Parathyroid adenoma (tissue), 2 donors: ENCODE results near the gene ARMH3.

Experiments
- H2AFZ ChIP-seq: fragments of 300-600 bp; sonication (generic); one replicate; pipeline ENCODE4 v1.7.0; 2017; ENCODE audit warnings: antibody characterized with exemption, mild to moderate bottlenecking
- H3K27ac ChIP-seq: fragments of 300-600 bp; sonication (generic); one replicate; pipeline ENCODE4 v1.7.0; 2017
- H3K27me3 ChIP-seq: fragments of 300-600 bp; sonication (generic); one replicate; pipeline ENCODE4 v1.7.0; 2017; ENCODE audit warnings: low read length; ENCODE audit not compliant: control insufficient read depth, insufficient read depth
- H3K36me3 ChIP-seq: fragments of 300-600 bp; sonication (generic); one replicate; pipeline ENCODE4 v1.7.0; 2017; ENCODE audit warnings: low read length; ENCODE audit not compliant: control insufficient read depth, insufficient read depth
- H3K4me1 ChIP-seq: fragments of 300-600 bp; sonication (generic); one replicate; pipeline ENCODE4 v1.7.0; 2017; ENCODE audit warnings: control low read depth
- H3K4me2 ChIP-seq: fragments of 300-600 bp; sonication (generic); one replicate; pipeline ENCODE4 v1.7.0; 2017; ENCODE audit warnings: low read length
- H3K4me3 ChIP-seq: fragments of 300-600 bp; sonication (generic); one replicate; pipeline ENCODE4 v1.7.0; 2017; ENCODE audit warnings: low read depth, low read length
- H3K79me2 ChIP-seq: fragments of 300-600 bp; sonication (generic); one replicate; pipeline ENCODE4 v1.7.0; 2017; ENCODE audit warnings: control low read depth
- H3K9ac ChIP-seq: fragments of 300-600 bp; sonication (generic); one replicate; pipeline ENCODE4 v1.7.0; 2017; ENCODE audit warnings: mild to moderate bottlenecking
- H3K9me3 ChIP-seq: fragments of 300-600 bp; sonication (generic); one replicate; pipeline ENCODE4 v1.7.0; 2017; ENCODE audit warnings: low read length; ENCODE audit not compliant: control insufficient read depth
- TF ChIP-seq, protein P1 (sequence below): fragments of 300-600 bp; sonication (generic); IDR thresholded peaks from one replicate; pipeline ENCODE4 v1.7.0; 2017; ENCODE audit warnings: antibody characterized with exemption, mild to moderate bottlenecking
- donor health status: primary hyperparathyroidism.

The ARMH3 gene

DNA sequence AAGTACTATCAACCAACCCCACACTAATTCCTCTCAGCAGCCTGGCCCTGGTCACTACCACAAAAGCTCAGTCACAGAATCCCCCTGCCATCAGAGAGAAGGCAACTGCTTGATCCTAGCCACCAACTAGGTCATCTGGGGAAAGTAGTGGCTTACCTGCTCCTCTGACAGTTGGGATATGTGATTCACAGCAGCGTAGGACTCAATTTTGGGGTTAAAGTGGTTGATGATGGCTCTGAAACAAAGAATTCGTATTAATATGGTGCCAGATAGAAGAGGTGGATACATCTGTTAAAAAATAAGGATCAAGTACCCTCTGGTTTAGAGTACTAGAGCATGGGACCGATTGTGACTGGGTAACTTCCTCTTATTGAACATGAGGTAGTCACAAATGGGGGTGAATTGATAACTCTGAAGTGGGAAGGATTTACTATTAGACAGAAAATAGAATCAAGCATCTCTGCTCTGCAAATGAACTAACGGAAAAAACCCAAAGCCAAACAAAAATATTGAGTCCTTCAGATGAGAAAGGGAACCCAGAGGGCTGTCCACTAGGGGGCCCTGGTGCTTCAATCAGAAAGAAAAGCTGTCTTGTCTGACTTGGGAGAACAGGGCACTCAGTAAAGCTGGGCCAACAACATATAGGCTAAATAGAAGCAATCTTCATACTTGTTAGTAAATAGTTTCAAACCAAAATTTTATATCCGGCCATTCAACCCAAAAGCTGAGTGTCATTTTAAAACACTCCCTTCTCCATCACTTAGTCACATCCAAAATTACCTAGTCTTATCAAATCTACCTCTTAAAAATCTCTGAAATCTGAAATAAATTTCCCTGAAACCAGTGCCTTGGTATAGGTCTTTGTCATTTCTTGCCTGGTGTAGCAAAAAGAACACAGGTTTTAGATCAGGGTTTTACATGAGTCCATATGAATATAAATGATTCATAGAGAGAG is 166.4 kb downstream of the ARMH3 start:
- H3K79me2 ChIP-seq: peaks cover 6% of the 10 kb centered on the region
- H3K9ac ChIP-seq: no peak overlapping the region
- H3K27ac ChIP-seq: no peak overlapping the region
- H2AFZ ChIP-seq: no peak overlapping the region
- H3K4me1 ChIP-seq: peaks cover 5% of the 10 kb centered on the region
- H3K4me2 ChIP-seq: no peak overlapping the region
- H3K36me3 ChIP-seq: no peaks in the 10 kb centered on the region
- no peak overlapping the region for H3K4me3 ChIP-seq
- TF ChIP-seq, protein P1, sequence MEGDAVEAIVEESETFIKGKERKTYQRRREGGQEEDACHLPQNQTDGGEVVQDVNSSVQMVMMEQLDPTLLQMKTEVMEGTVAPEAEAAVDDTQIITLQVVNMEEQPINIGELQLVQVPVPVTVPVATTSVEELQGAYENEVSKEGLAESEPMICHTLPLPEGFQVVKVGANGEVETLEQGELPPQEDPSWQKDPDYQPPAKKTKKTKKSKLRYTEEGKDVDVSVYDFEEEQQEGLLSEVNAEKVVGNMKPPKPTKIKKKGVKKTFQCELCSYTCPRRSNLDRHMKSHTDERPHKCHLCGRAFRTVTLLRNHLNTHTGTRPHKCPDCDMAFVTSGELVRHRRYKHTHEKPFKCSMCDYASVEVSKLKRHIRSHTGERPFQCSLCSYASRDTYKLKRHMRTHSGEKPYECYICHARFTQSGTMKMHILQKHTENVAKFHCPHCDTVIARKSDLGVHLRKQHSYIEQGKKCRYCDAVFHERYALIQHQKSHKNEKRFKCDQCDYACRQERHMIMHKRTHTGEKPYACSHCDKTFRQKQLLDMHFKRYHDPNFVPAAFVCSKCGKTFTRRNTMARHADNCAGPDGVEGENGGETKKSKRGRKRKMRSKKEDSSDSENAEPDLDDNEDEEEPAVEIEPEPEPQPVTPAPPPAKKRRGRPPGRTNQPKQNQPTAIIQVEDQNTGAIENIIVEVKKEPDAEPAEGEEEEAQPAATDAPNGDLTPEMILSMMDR: peak; percentile 79
- no peaks in the 10 kb centered on the region for H3K9me3 ChIP-seq
- H3K27me3 ChIP-seq: no peaks in the 10 kb centered on the region

DNA sequence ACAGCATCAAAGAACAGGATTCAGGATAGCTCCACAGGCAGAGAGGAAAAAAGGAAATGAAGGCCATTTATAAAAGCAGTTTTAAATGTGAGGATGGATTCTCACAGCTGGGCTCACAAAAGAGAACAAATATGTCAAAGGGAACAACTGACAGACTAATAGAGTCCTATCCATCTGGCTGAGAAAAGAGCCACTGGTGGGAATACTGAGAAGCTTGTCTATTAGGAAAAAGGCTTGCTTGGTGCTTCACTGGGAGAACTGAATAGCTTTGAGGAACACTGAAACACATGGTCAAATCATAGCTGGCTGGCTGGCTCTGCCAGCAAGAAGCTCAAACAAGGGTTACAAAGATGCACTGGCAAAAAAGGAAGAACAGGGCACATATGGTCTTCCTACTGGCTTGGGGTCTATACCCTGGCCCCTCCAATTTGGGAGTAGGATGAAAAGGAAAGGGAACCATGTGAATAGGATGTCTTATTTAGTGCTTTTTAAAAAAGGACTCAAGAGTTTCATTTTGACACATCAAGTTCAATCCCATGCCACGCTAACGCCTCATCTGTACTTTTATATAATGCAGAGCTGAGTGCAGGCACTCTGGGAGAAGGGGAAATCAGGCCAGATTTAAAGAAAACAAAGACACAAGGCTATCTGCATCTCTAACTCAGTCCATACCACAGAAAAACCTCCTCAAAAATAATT is 167.6 kb downstream of the ARMH3 start:
- Histone ChIP-seq H3K9me3 (no peaks in the 10 kb centered on the region), H3K4me1 (no peaks in the 10 kb centered on the region), H3K4me3 (no peak overlapping the region), H3K27ac (no peak overlapping the region), H3K79me2 (peaks cover 14% of the 10 kb centered on the region), H3K36me3 (no peaks in the 10 kb centered on the region), H3K4me2 (no peak overlapping the region), H3K9ac (no peak overlapping the region), H2AFZ (no peak overlapping the region), H3K27me3 (no peaks in the 10 kb centered on the region)
- TF ChIP-seq, protein P1: no peak

DNA sequence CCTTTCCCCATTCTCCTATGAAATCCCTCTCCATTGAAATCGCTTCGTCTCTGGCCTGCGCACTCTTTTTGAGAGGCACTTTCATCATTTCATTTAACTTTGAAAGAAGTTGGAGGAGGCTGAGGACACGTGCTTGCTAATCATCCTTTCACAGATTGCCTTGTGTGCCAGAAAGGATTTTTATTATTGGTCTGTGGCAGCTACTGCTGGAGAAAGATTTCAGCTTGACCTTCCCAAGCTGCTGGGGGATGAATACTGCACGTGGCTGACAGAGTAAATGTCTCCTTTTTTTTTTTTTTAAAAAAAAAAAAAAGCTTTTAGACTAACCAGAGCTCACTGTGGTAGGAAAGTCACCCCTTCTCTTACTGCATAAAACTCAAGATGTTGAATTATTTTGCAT is 168.2 kb downstream of the ARMH3 start:
- H3K79me2 ChIP-seq: peaks cover 16% of the 10 kb centered on the region
- H3K27ac ChIP-seq: no peak overlapping the region

DNA sequence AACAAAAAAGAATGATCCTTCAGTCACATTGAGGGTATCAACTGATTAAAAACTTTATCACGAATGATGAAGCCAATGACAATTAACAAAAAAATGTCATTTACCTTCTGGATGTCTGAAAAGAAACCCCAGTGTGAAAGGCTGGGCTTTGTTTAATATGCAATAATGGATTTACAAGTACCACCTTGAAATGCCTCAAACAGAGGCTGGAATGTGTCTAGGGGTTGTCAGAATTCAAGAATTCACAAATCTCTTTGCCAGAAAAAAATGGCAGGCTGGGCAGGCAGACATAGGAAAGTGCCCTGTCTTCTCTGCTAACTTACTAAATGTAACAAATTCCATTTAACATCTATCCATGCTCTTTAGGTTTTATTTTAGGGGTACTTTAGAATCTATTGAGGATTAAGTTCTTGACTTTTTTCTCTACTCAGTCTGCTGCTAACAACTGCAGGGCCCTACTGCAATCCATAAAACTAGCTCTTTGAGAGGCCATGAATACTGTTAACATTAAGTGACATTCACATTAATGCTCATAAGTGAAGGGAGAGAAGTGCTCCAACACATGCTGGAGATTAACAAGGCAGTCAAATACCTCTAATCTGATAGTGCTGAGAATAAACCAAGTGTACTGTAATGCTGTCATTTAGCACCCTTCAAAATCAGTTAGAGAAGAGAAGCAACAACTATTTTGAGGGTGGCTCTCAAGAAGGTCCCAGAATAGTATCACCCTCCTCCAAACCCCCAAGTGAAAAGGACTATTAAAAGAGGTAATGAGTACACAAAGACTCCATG is 169.3 kb downstream of the ARMH3 start:
- Histone ChIP-seq H3K4me1 (no peaks in the 10 kb centered on the region), H3K36me3 (no peaks in the 10 kb centered on the region), H3K4me2 (no peak overlapping the region), H3K9me3 (no peaks in the 10 kb centered on the region), H3K9ac (no peak overlapping the region), H3K27ac (no peak overlapping the region), H2AFZ (no peak overlapping the region), H3K79me2 (peaks cover 24% of the 10 kb centered on the region), H3K27me3 (no peaks in the 10 kb centered on the region), H3K4me3 (no peak overlapping the region)
- TF ChIP-seq, protein P1: no peak

More for the DNA sequence above, 168.2 kb downstream of the ARMH3 start:
- Histone ChIP-seq H3K4me3 (no peak overlapping the region), H3K9me3 (no peaks in the 10 kb centered on the region), H3K9ac (no peak overlapping the region), H3K4me1 (no peaks in the 10 kb centered on the region), H3K27me3 (no peaks in the 10 kb centered on the region), H3K4me2 (no peak overlapping the region), H3K36me3 (no peaks in the 10 kb centered on the region), H2AFZ (no peak overlapping the region)
- TF ChIP-seq, protein P1: no peak
